Measurements from ENCODE around the gene FAM193A. TPM values are rescaled to one million over a fixed set of nuclear protein-coding genes. Genes with fewer than 3 reads are reported as not detected.

FAM193A gene
- polyA plus RNA-seq, 1 of the 3 experiments (the other 2 are of a cell fraction): 9.2 TPM

- Histone ChIP-seq H3F3A (replicated peaks; ENCODE audit: insufficient read depth) (peaks cover 3% of the 10 kb centered on the region), H2AFZ (ENCODE audit: low read depth) (no peak overlapping the region), H3K36me3 (replicated peaks in 1 of 2; ENCODE audit: control insufficient read depth in 1 of 2, insufficient read depth in 2 of 2, low read length in 1 of 2) (no peaks in the 10 kb centered on the region), H3K4me1 (ENCODE audit: control insufficient read depth in 1 of 2, insufficient read depth in 2 of 2, low read depth in 1 of 2, low read length in 1 of 2) (peaks cover 0 to 22% of the 10 kb centered on the region in 2 experiments; a peak in 1 of 4 replicates), H3K79me2 (ENCODE audit: insufficient read depth) (no peaks in the 10 kb centered on the region), H3K4me2 (no peak overlapping the region), H3K4me3 (ENCODE audit: low read depth in 2 of 2, low read length in 1 of 2) (no peak overlapping the region), H3K9me3 (no peaks in the 10 kb centered on the region), H3K27me3 (ENCODE audit: insufficient read depth) (no peaks in the 10 kb centered on the region), H3K9ac (no peak overlapping the region), H3K9me2 (no peaks in the 10 kb centered on the region), H3K27ac (ENCODE audit: low read depth in 2 of 2, low read length in 1 of 2) (peak overlapping the region in 1 of 2 experiments; percentile 74; a peak in 1 of 4 replicates), H4K20me1 (ENCODE audit: insufficient read depth) (no peaks in the 10 kb centered on the region)
- ChIA-PET POLR2A (interaction anchor here (0.6 to 2.2 kb wide), 5 partner anchors 11 to 170 kb away, joined by 3 to 10 read pairs (median 4); partner anchors contain the start of gene TNIP2), CTCF (interaction anchor here (1.0 to 1.4 kb wide), 2 partner anchors 12 to 94 kb away, joined by 3 read pairs; no protein-coding TSS in a partner anchor)
- DNase-seq: peak; percentile 29
- WGBS (ENCODE audit: low lambda C conversion rate): 83% methylated on average over 5 of the region's 5 CpGs
- TF ChIP-seq JUND (IDR thresholded peaks at IDR 0.05): no peak
- TF ChIP-seq TEAD4 (IDR thresholded peaks at IDR 0.05; ENCODE audit: borderline replicate concordance, insufficient read depth): no peak
- TF ChIP-seq EZH2phosphoT487 (IDR thresholded peaks at IDR 0.05; ENCODE audit: borderline replicate concordance, low read depth): no peak
- TF ChIP-seq, protein P1, sequence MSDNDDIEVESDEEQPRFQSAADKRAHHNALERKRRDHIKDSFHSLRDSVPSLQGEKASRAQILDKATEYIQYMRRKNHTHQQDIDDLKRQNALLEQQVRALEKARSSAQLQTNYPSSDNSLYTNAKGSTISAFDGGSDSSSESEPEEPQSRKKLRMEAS (IDR thresholded peaks at IDR 0.05; ENCODE audit: low read depth): no peak
- no peak for TF ChIP-seq IRF3 (IDR thresholded peaks at IDR 0.05; ENCODE audit: low read depth, low read length)
- no peak for TF ChIP-seq SIN3A (IDR thresholded peaks at IDR 0.05; ENCODE audit: borderline replicate concordance, low read depth, low read length)
- TF ChIP-seq ELF1 (IDR thresholded peaks at IDR 0.05): no peak
- TF ChIP-seq MEF2A (IDR thresholded peaks at IDR 0.05; ENCODE audit: borderline replicate concordance, low read depth): no peak
- no peak for TF ChIP-seq FOXJ3 (CRISPR knock-in tag; IDR thresholded peaks at IDR 0.05)
- TF ChIP-seq RCOR1 (IDR thresholded peaks at IDR 0.05; ENCODE audit: low read length): no peak
- TF ChIP-seq TCF12 (IDR thresholded peaks at IDR 0.05): no peak
- TF ChIP-seq GABPA (IDR thresholded peaks at IDR 0.05; ENCODE audit: low read depth): no peak
- no peak for TF ChIP-seq POLR2AphosphoS5 (IDR thresholded peaks at IDR 0.05; ENCODE audit: low read depth, low read length)
- no peak for TF ChIP-seq RAD21 (IDR thresholded peaks at IDR 0.05; ENCODE audit: low read length)
- TF ChIP-seq, protein P2, sequence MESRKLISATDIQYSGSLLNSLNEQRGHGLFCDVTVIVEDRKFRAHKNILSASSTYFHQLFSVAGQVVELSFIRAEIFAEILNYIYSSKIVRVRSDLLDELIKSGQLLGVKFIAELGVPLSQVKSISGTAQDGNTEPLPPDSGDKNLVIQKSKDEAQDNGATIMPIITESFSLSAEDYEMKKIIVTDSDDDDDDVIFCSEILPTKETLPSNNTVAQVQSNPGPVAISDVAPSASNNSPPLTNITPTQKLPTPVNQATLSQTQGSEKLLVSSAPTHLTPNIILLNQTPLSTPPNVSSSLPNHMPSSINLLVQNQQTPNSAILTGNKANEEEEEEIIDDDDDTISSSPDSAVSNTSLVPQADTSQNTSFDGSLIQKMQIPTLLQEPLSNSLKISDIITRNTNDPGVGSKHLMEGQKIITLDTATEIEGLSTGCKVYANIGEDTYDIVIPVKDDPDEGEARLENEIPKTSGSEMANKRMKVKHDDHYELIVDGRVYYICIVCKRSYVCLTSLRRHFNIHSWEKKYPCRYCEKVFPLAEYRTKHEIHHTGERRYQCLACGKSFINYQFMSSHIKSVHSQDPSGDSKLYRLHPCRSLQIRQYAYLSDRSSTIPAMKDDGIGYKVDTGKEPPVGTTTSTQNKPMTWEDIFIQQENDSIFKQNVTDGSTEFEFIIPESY (IDR thresholded peaks at IDR 0.05; ENCODE audit: borderline replicate concordance, low read depth): no peak
- TF ChIP-seq, protein P3, sequence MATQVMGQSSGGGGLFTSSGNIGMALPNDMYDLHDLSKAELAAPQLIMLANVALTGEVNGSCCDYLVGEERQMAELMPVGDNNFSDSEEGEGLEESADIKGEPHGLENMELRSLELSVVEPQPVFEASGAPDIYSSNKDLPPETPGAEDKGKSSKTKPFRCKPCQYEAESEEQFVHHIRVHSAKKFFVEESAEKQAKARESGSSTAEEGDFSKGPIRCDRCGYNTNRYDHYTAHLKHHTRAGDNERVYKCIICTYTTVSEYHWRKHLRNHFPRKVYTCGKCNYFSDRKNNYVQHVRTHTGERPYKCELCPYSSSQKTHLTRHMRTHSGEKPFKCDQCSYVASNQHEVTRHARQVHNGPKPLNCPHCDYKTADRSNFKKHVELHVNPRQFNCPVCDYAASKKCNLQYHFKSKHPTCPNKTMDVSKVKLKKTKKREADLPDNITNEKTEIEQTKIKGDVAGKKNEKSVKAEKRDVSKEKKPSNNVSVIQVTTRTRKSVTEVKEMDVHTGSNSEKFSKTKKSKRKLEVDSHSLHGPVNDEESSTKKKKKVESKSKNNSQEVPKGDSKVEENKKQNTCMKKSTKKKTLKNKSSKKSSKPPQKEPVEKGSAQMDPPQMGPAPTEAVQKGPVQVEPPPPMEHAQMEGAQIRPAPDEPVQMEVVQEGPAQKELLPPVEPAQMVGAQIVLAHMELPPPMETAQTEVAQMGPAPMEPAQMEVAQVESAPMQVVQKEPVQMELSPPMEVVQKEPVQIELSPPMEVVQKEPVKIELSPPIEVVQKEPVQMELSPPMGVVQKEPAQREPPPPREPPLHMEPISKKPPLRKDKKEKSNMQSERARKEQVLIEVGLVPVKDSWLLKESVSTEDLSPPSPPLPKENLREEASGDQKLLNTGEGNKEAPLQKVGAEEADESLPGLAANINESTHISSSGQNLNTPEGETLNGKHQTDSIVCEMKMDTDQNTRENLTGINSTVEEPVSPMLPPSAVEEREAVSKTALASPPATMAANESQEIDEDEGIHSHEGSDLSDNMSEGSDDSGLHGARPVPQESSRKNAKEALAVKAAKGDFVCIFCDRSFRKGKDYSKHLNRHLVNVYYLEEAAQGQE (IDR thresholded peaks at IDR 0.05; ENCODE audit: low read depth, low read length): no peak
- no peak for TF ChIP-seq RFX5 (IDR thresholded peaks at IDR 0.05; ENCODE audit: low read length)
These were observed 230.7 kb downstream of the FAM193A start for GRCh38 chr4:2767046-2767704.

All from SK-N-SH (cell line).